Measurements from ENCODE around the gene SLC9A3. TPM values are rescaled to one million over a fixed set of nuclear protein-coding genes. Genes with fewer than 3 reads are reported as not detected.

SLC9A3 gene
- total and polyA plus RNA-seq, 4 experiments from 2014 or later: 2.2 to 3.1 (median 2.8) TPM

DNA sequence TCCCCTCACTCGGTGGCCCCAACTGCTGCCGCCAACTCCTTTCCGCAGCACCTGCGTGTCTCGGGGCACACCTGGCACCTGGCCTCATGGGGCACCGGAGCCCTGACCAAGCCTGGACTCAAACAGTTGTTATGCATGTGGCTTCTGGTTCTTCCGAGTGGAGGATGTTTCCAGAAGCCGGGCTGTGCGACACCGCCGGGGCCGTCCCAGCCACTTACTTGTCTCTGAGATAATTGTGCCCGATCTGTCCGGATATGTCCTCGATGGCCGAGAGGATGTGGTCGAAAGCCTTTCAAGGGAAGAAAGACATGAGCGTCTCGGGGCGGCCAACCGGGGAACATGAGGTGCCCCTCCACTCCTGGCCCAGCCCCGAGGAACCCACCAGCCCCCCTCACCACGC lies 42.9 kb downstream of the SLC9A3 start:
- peaks cover 5 to 9% of the 10 kb centered on the region in 2 donors for H3K27me3 Mint-ChIP-seq
- Histone ChIP-seq H3K4me1 (ENCODE audit: insufficient read depth, low read length) (no peaks in the 10 kb centered on the region), H3K27ac (ENCODE audit: low read depth, low read length) (no peak overlapping the region), H3K36me3 (ENCODE audit: insufficient read depth, low read length) (no peaks in the 10 kb centered on the region), H3K9me3 (ENCODE audit: control insufficient read depth in 1 of 2, low read length in 2 of 2) (no peaks in the 10 kb centered on the region), H3K4me3 (ENCODE audit: low read length in 2 of 2) (no peak overlapping the region), H3K27me3 (ENCODE audit: insufficient read depth, low read length) (no peaks in the 10 kb centered on the region)
- no peak for DNase-seq
- H3K27ac Mint-ChIP-seq: no peak overlapping the region
- ChIA-PET POLR2A (ENCODE audit: partially characterized antibody) (no interaction called here), CTCF (ENCODE audit: partially characterized antibody) (no interaction called here)
- intact Hi-C loops (cut with micrococcal nuclease): no loop called here
- H3K4me3 Mint-ChIP-seq: no peak overlapping the region
- H3K9me3 Mint-ChIP-seq: no peaks in the 10 kb centered on the region
- H3K4me1 Mint-ChIP-seq: peaks cover 0 to 12% (median 1%) of the 10 kb centered on the region in 4 donors
- H3K36me3 Mint-ChIP-seq: no peaks in the 10 kb centered on the region

DNA sequence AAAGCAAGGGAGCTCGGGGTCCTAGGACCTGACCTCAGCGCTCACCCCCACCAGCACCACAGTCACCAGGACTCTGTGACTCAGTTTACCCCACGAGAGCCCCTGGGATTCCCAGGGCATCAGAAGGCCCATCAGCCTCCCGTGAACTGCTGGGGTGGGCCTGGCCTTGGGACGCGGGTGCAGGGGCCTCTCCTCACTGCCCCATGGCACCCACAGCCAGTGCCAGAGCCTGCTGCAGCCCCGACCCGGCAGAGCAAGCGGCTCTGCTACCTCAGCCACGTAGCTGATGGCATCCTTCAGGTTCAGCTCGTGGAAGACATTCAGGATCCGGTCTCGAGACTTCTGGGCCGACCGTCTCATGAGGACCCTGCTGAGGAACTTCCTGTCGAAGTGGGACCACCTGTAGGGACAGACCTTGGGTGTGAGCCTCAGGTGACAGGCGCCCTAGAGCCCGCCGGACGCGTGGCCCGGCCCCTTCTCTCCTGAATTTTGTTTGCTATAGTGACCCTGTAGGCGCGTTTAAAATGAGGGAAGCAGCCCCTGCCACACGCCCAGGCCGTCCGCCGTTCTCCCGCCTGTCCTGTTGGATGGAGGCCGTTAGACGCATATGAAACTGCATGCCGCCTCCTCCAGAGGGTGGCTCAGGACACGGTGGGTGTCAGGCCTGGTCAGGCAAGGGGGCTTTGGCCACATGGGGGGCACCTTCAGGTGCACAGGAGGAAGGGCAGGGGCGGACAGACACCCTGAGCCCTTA lies 44.5 kb downstream of the SLC9A3 start:
- H3K4me1 ChIP-seq (ENCODE audit: insufficient read depth, low read length): peaks cover 7% of the 10 kb centered on the region
- no peak overlapping the region for H3K27ac Mint-ChIP-seq
- no peaks in the 10 kb centered on the region for H3K27me3 ChIP-seq (ENCODE audit: insufficient read depth, low read length)
- no peaks in the 10 kb centered on the region for H3K4me1 Mint-ChIP-seq
- no peak overlapping the region for H3K27ac ChIP-seq (ENCODE audit: low read depth, low read length)
- no peak overlapping the region for H3K4me3 Mint-ChIP-seq
- CTCF ChIA-PET (ENCODE audit: partially characterized antibody): no interaction called here
- intact Hi-C loops (cut with micrococcal nuclease): no loop called here
- POLR2A ChIA-PET (ENCODE audit: partially characterized antibody): no interaction called here
- H3K27me3 Mint-ChIP-seq: peaks cover 3 to 11% of the 10 kb centered on the region in 2 donors
- DNase-seq: no peak
- H3K36me3 Mint-ChIP-seq: no peaks in the 10 kb centered on the region
- no peaks in the 10 kb centered on the region for H3K9me3 ChIP-seq (ENCODE audit: control insufficient read depth in 1 of 2, low read length in 2 of 2)
- no peak overlapping the region for H3K4me3 ChIP-seq (ENCODE audit: low read length in 2 of 2)
- H3K36me3 ChIP-seq (ENCODE audit: insufficient read depth, low read length): no peaks in the 10 kb centered on the region
- no peaks in the 10 kb centered on the region for H3K9me3 Mint-ChIP-seq

DNA sequence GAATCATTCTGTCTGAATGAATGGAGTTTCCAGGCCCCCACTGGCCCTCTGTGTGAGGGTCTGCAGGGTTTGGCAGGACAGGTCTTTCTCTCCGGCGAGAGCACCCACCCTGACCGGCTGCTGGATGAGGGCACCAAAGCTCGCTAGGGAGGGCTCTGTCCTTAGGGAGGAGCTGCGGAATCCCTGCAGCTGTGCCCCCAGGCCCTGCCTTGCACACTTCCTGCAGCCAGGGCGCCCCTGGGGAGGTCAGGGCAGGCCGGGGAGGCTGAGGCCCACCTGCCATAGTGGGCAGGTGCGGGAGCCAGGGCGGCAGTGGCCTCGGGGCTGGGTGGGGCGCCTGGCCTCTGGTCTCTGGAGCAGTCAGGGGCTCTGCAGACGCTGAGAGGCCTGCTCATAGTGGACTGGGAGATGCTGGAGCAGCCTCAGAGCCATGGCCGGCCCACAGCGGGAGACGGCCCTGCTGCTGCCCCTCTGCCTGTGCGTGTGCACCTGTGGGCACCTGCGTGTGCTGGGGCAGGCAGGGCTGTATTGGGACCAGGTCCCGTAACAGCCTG lies 45.2 kb downstream of the SLC9A3 start:
- Histone ChIP-seq H3K4me3 (ENCODE audit: low read length in 2 of 2) (no peak overlapping the region), H3K36me3 (ENCODE audit: insufficient read depth, low read length) (no peaks in the 10 kb centered on the region), H3K27me3 (ENCODE audit: insufficient read depth, low read length) (no peaks in the 10 kb centered on the region), H3K4me1 (ENCODE audit: insufficient read depth, low read length) (peaks cover 10% of the 10 kb centered on the region), H3K27ac (ENCODE audit: low read depth, low read length) (no peak overlapping the region), H3K9me3 (ENCODE audit: control insufficient read depth in 1 of 2, low read length in 2 of 2) (no peaks in the 10 kb centered on the region)
- Mint-ChIP-seq H3K4me1 (peaks cover 0 to under 1% (median 0%) of the 10 kb centered on the region in 4 donors), H3K36me3 (no peaks in the 10 kb centered on the region), H3K9me3 (no peaks in the 10 kb centered on the region), H3K27me3 (peaks cover 3 to 11% of the 10 kb centered on the region in 2 donors), H3K27ac (no peak overlapping the region), H3K4me3 (no peak overlapping the region)
- ChIA-PET POLR2A (ENCODE audit: partially characterized antibody) (no interaction called here), CTCF (ENCODE audit: partially characterized antibody) (no interaction called here)
- DNase-seq: no peak
- intact Hi-C loops (cut with micrococcal nuclease): no loop called here

DNA sequence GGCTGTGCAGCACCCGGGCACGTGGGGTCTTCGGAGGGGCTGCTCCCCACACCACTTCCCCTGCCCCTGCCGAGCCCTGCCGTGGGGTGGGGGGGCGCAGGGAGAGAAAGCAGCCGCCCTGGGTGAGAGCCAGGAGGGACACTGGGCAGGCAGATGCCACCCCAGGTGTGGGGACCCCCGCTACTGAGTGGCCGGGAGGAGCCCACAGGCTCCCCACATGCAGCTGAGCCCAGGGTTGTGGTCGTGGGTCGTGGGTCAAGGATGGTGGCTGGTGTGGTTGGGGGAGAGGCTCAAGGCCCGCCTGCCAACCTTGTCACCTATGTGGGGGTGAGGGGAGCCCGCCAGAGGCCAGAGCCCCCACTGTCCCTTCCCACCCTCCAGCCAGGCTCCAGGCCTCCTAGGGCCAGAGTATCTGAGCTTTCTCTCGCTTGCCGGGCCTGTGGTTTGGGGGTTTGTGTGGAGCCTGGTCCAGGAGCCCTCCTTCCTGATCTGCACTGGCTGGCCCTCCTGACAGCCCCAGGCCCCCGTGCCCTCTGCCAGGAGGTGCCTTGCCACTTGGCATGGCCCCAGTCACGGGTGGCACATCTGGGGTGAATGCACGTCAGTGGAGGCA lies 45.8 kb downstream of the SLC9A3 start:
- Mint-ChIP-seq H3K27ac (no peak overlapping the region), H3K9me3 (no peaks in the 10 kb centered on the region), H3K27me3 (peaks cover 4 to 11% of the 10 kb centered on the region in 2 donors), H3K36me3 (no peaks in the 10 kb centered on the region), H3K4me3 (no peak overlapping the region), H3K4me1 (peaks cover 0 to 5% (median 0%) of the 10 kb centered on the region in 4 donors)
- Histone ChIP-seq H3K4me3 (ENCODE audit: low read length in 2 of 2) (no peak overlapping the region), H3K27ac (ENCODE audit: low read depth, low read length) (no peak overlapping the region), H3K36me3 (ENCODE audit: insufficient read depth, low read length) (no peaks in the 10 kb centered on the region), H3K9me3 (ENCODE audit: control insufficient read depth in 1 of 2, low read length in 2 of 2) (no peaks in the 10 kb centered on the region), H3K4me1 (ENCODE audit: insufficient read depth, low read length) (peaks cover 10% of the 10 kb centered on the region), H3K27me3 (ENCODE audit: insufficient read depth, low read length) (no peaks in the 10 kb centered on the region)
- intact Hi-C loops (cut with micrococcal nuclease): no loop called here
- DNase-seq: no peak
- POLR2A ChIA-PET (ENCODE audit: partially characterized antibody): no interaction called here
- CTCF ChIA-PET (ENCODE audit: partially characterized antibody): no interaction called here

DNA sequence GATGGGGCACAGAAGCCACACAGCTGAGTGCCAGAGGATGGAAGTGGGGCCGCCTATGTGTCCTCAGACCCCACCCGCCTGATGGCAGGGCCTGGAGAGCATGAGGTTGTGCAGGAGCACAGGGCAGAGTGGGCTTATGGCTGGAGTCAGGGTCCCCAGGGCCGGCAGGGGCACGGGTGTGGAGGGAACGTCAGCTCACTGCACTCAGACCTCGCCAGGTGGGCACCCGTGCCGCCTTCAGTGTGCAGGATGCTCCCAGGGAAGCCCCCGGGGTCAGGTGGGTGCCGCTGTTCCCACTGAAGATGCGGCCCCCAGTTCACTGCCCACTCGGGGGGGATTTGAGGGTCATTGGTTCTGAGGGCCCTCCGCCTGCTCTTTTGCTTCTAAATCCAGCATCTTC lies 46.4 kb downstream of the SLC9A3 start:
- peaks cover 10% of the 10 kb centered on the region for H3K4me1 ChIP-seq (ENCODE audit: insufficient read depth, low read length)
- Mint-ChIP-seq H3K4me1 (peaks cover 0 to 5% (median 0%) of the 10 kb centered on the region in 4 donors), H3K4me3 (peak overlapping the region in 1 of 8 donors; percentile 71), H3K27ac (no peak overlapping the region), H3K36me3 (no peaks in the 10 kb centered on the region), H3K9me3 (no peaks in the 10 kb centered on the region), H3K27me3 (peaks cover 4 to 11% of the 10 kb centered on the region in 2 donors)
- no peak overlapping the region for H3K27ac ChIP-seq (ENCODE audit: low read depth, low read length)
- no peaks in the 10 kb centered on the region for H3K9me3 ChIP-seq (ENCODE audit: control insufficient read depth in 1 of 2, low read length in 2 of 2)
- H3K27me3 ChIP-seq (ENCODE audit: insufficient read depth, low read length): no peaks in the 10 kb centered on the region
- no peak overlapping the region for H3K4me3 ChIP-seq (ENCODE audit: low read length in 2 of 2)
- ChIA-PET CTCF (ENCODE audit: partially characterized antibody) (no interaction called here), POLR2A (ENCODE audit: partially characterized antibody) (no interaction called here)
- intact Hi-C loops (cut with micrococcal nuclease): no loop called here
- DNase-seq: no peak
- no peaks in the 10 kb centered on the region for H3K36me3 ChIP-seq (ENCODE audit: insufficient read depth, low read length)

DNA sequence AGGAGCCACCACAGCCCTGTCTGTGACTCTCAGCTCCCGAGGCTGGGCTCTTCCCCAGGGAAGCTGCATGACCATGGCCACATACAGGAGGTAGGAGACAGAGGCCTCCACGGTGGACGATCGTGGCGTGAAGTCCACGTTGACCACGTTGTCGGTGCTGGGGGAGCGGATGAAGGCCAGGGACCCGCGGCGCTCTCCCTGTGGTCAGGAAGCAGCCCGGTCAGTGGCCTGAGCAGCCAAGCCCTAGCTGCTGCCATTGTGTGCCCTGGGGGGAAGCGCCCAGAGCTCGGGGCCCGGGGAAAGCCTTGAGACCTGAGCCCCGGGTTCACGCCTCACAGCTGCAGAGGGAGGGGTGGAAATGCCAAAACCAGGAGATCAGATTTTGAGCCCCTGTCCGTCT lies 47.0 kb downstream of the SLC9A3 start:
- Mint-ChIP-seq H3K27ac (no peak overlapping the region), H3K9me3 (no peaks in the 10 kb centered on the region), H3K4me1 (peaks cover 0 to 5% (median 0%) of the 10 kb centered on the region in 4 donors), H3K36me3 (no peaks in the 10 kb centered on the region), H3K4me3 (no peak overlapping the region), H3K27me3 (peaks cover 4 to 11% of the 10 kb centered on the region in 2 donors)
- H3K4me1 ChIP-seq (ENCODE audit: insufficient read depth, low read length): peaks cover 10% of the 10 kb centered on the region
- CTCF ChIA-PET (ENCODE audit: partially characterized antibody): no interaction called here
- intact Hi-C loops (cut with micrococcal nuclease): no loop called here
- no peaks in the 10 kb centered on the region for H3K9me3 ChIP-seq (ENCODE audit: control insufficient read depth in 1 of 2, low read length in 2 of 2)
- POLR2A ChIA-PET (ENCODE audit: partially characterized antibody): no interaction called here
- no peaks in the 10 kb centered on the region for H3K36me3 ChIP-seq (ENCODE audit: insufficient read depth, low read length)
- no peaks in the 10 kb centered on the region for H3K27me3 ChIP-seq (ENCODE audit: insufficient read depth, low read length)
- no peak overlapping the region for H3K4me3 ChIP-seq (ENCODE audit: low read length in 2 of 2)
- H3K27ac ChIP-seq (ENCODE audit: low read depth, low read length): no peak overlapping the region
- DNase-seq: peak in 1 of 5 donors; percentile 40

DNA sequence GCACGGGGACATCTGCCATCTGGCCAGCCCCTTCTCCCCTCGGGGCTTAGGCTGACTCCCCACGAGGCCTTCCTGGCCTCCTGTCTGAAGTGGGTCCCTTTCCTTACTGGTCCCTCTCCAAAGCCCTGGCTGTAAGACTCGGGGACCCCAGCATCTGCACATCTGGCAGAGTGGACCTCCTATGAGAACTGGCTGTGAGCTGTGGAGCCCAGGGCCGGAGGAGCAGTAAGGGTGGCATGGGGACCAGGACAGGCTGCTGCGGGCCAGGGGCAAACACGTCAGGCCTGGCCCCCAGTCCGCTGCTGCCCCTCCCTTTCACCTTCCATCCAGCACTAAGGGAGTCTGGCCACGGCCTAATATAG lies 47.5 kb downstream of the SLC9A3 start:
- CTCF ChIA-PET (ENCODE audit: partially characterized antibody): no interaction called here
- POLR2A ChIA-PET (ENCODE audit: partially characterized antibody): no interaction called here
- Histone ChIP-seq H3K4me1 (ENCODE audit: insufficient read depth, low read length) (peaks cover 15% of the 10 kb centered on the region), H3K27me3 (ENCODE audit: insufficient read depth, low read length) (no peaks in the 10 kb centered on the region), H3K36me3 (ENCODE audit: insufficient read depth, low read length) (no peaks in the 10 kb centered on the region), H3K9me3 (ENCODE audit: control insufficient read depth in 1 of 2, low read length in 2 of 2) (no peaks in the 10 kb centered on the region), H3K4me3 (ENCODE audit: low read length in 2 of 2) (no peak overlapping the region), H3K27ac (ENCODE audit: low read depth, low read length) (no peak overlapping the region)
- H3K27me3 Mint-ChIP-seq: peaks cover 4 to 11% of the 10 kb centered on the region in 2 donors
- H3K36me3 Mint-ChIP-seq: peaks cover 0 to 3% of the 10 kb centered on the region in 2 donors
- H3K9me3 Mint-ChIP-seq: no peaks in the 10 kb centered on the region
- intact Hi-C loops (cut with micrococcal nuclease): no loop called here
- H3K4me1 Mint-ChIP-seq: peaks cover under 1 to 9% (median 2%) of the 10 kb centered on the region in 4 donors
- peak overlapping the region in 1 of 7 donors; percentile 32 for H3K27ac Mint-ChIP-seq
- peak in 1 of 5 donors; percentile 22 for DNase-seq
- H3K4me3 Mint-ChIP-seq: no peak overlapping the region
